ENCODE measurements around the gene TIAM2. TPM values are rescaled to one million over a fixed set of nuclear protein-coding genes. Genes with fewer than 3 reads are reported as not detected.

TIAM2 gene
- total and polyA plus RNA-seq, 8 donors, result 2.0 to 9.2 (median 3.4) TPM

DNA sequence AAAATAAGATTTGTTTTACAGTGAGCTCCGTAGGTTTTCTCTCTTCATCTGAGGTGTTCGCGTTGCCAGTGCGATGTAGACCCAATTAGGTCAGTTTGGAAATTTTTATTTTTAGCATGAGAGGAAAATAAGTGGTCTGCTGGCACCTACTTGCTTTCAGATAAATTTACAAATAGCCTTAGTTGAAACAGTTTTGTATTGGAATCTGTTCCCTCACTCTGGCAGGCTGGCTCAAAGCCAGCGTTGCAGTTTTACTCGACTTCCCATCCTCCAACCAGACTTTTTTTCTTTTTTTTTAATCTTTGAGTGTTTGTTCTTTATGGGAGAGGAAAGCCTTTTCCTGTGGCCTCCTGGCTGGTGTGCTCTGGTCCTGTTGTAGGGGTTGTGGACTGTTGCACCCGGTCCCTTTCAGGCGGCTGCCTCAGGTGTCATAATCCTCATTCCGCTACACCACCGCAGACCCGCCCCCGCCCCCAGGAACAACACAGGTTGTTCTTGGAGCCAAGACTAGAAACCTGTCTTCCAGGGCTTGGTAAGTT, 46.7 kb downstream of the TIAM2 start:
- Histone ChIP-seq H3K27ac (no peak overlapping the region), H3K36me3 (no peaks in the 10 kb centered on the region), H3K27me3 (no peaks in the 10 kb centered on the region), H3K4me3 (no peak overlapping the region), H3K4me1 (no peaks in the 10 kb centered on the region), H3K9me3 (no peaks in the 10 kb centered on the region)
- TF ChIP-seq, protein P1, sequence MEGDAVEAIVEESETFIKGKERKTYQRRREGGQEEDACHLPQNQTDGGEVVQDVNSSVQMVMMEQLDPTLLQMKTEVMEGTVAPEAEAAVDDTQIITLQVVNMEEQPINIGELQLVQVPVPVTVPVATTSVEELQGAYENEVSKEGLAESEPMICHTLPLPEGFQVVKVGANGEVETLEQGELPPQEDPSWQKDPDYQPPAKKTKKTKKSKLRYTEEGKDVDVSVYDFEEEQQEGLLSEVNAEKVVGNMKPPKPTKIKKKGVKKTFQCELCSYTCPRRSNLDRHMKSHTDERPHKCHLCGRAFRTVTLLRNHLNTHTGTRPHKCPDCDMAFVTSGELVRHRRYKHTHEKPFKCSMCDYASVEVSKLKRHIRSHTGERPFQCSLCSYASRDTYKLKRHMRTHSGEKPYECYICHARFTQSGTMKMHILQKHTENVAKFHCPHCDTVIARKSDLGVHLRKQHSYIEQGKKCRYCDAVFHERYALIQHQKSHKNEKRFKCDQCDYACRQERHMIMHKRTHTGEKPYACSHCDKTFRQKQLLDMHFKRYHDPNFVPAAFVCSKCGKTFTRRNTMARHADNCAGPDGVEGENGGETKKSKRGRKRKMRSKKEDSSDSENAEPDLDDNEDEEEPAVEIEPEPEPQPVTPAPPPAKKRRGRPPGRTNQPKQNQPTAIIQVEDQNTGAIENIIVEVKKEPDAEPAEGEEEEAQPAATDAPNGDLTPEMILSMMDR (IDR thresholded peaks at IDR 0.05), result no peak
- intact Hi-C loops (cut with DNase I), result no loop called here
- ATAC-seq (no peak), FAIRE-seq (no peak), DNase-seq (no peak)
- WGBS, 2 donors, result 63 to 67% methylated on average over 12 of the region's 12 CpGs

DNA sequence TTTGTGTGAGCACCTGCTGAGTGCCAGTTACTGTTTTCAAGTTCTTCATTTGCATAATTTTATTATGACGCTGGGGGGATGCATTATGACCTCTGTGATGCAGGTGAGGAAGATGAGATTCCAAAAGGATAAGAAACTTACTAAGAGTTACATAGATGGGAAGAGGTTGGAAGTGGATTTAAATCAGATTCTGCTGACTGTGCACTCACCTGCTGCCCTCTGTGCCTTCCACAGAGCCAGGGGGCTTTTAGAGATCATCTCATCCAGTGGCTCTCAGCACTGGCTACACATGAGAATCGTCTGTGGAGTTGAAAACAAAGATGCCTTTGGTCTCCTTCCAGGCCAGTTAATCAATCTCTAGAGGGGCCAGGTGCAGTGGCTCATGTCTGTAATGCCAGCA, 47.9 kb downstream of the TIAM2 start:
- Histone ChIP-seq H3K27me3 (no peaks in the 10 kb centered on the region), H3K4me1 (no peaks in the 10 kb centered on the region), H3K27ac (no peak overlapping the region), H3K9me3 (no peaks in the 10 kb centered on the region), H3K36me3 (no peaks in the 10 kb centered on the region), H3K4me3 (no peak overlapping the region)
- 51 to 66% methylated on average over 2 of the region's 2 CpGs for WGBS, 2 donors
- FAIRE-seq (no peak), DNase-seq (no peak), ATAC-seq (no peak)
- TF ChIP-seq, protein P1 (IDR thresholded peaks at IDR 0.05), result no peak
- intact Hi-C loops (cut with DNase I), result no loop called here

DNA sequence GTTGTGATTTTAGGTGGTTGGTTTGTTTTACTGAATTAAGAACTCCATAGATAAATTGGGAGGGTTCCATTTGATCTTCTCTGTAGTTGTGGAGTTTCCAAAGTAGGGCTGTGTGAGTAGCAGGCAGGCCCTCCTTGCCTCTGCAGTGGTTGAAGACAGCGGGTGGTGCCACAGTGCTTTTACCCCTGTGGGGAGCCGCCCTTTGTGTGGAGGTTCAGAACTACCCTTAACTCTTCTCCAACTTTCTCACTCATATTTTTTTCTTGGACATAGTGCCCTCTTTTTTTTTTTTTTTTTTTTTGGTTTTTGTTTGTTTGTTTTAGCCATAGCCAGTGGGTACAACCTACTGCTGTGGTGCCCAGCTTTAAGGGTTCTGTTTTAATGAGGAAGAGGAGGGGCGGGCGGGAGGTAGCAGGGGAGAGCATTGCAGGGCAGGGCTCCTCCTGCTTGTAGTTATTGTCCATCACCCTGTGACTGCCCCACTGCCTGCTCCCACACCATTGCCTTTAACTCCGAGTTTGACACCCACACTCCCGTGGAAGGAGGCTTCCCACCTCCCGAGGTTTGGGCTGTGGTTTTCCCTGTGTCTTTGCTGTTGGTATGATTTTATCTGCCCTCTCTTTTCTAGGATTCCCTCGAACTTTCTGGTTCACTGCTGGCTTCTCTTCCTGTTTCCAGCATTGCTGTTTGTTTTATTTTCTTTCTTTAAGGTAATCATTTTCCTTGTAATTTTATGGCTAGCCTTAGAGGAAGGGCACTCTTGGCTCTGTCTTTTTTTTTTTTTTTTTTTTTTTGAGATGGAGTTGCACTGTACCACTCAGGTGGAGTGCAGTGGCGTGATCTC, 50.7 kb downstream of the TIAM2 start:
- no peak for ATAC-seq
- no peak for DNase-seq
- no peak for FAIRE-seq
- Histone ChIP-seq H3K27me3 (no peaks in the 10 kb centered on the region), H3K4me3 (no peak overlapping the region), H3K4me1 (no peaks in the 10 kb centered on the region), H3K36me3 (no peaks in the 10 kb centered on the region), H3K9me3 (no peaks in the 10 kb centered on the region), H3K27ac (no peak overlapping the region)
- WGBS, 2 donors, result 82 to 86% methylated on average over 9 of the region's 9 CpGs
- intact Hi-C loops (cut with DNase I), result no loop called here
- TF ChIP-seq, protein P1 (IDR thresholded peaks at IDR 0.05), result no peak

DNA sequence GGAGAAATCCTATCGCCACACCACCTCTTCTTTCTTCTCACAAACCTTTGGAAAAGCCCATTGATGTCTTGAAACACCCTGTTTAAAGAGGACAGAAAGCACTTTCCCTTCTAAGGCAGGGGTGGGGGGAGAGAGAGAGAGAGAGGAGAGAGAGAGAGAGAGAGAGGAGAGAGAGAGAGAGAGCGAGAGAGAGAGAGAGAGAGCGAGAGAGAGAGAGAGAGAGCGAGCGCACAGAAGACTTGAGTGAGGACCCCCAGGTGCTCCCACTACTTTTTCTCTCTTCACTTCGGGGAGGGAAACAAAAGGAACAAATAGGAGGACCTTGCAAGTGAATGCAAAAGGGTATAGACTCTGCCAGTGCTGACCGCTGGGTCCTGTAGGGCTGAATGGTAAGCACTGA, 52.4 kb downstream of the TIAM2 start:
- no peaks in the 10 kb centered on the region for H3K27me3 ChIP-seq
- no peaks in the 10 kb centered on the region for H3K4me1 ChIP-seq
- ATAC-seq (no peak), FAIRE-seq (no peak), DNase-seq (no peak)
- WGBS, 2 donors, result 64 to 74% methylated on average over 6 to 7 of the region's 7 CpGs
- no peak overlapping the region for H3K4me3 ChIP-seq
- no peaks in the 10 kb centered on the region for H3K9me3 ChIP-seq
- TF ChIP-seq, protein P1 (IDR thresholded peaks at IDR 0.05), result no peak
- H3K27ac ChIP-seq, result no peak overlapping the region
- no peaks in the 10 kb centered on the region for H3K36me3 ChIP-seq
- intact Hi-C loops (cut with DNase I), result no loop called here

DNA sequence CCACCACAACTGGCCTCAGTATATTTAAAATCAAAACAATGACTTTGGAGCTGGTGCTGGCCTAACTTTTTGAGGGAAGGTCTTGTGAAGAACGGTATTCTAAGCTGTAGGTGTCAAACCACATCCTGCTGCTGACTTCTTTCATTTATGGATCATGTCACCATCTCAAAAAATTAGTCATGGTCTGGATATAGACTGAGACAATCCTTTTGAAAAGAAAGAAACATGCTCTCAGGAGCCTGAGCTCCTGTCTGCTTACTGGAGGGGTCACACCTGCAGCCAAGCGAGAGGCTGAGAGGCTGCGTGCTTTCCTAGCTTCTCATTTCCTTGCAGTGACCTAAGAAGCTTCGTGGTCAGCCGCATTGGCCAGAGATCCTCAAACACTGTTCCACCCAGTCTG, 55.2 kb downstream of the TIAM2 start:
- no peak overlapping the region for H3K27ac ChIP-seq
- no peaks in the 10 kb centered on the region for H3K4me1 ChIP-seq
- H3K9me3 ChIP-seq, result no peaks in the 10 kb centered on the region
- no peaks in the 10 kb centered on the region for H3K27me3 ChIP-seq
- WGBS, 2 donors, result 85 to 88% methylated on average over 5 of the region's 5 CpGs
- no peak overlapping the region for H3K4me3 ChIP-seq
- FAIRE-seq (no peak), ATAC-seq (no peak), DNase-seq (no peak)
- H3K36me3 ChIP-seq, result no peaks in the 10 kb centered on the region
- TF ChIP-seq, protein P1 (IDR thresholded peaks at IDR 0.05), result no peak
- intact Hi-C loops (cut with DNase I), result no loop called here

Measured in pancreas (tissue), 10 donors.